DOHH2 (cell line): ENCODE measurements around the gene MBNL3.

Experiments
- H3F3A ChIP-seq: fragments of 200-600 bp; sonication (generic), shearing (Covaris generic); 2 replicates; pipeline ENCODE4 v1.6.0; 2016; ENCODE audit warnings: antibody characterized with exemption, mild to moderate bottlenecking; ENCODE audit not compliant: control insufficient read depth, insufficient read depth
- H3K27ac ChIP-seq: fragments of 200-600 bp; sonication (generic); 2 replicates; pipeline ENCODE4 v1.5.1; 2014; ENCODE audit warnings: low read depth, mild to moderate bottlenecking, low read length, moderate library complexity
- H3K27me3 ChIP-seq: fragments of 200-600 bp; sonication (generic); 2 replicates; pipeline ENCODE4 v1.6.1; 2014; ENCODE audit warnings: mild to moderate bottlenecking, low read length, mixed read lengths; ENCODE audit not compliant: control insufficient read depth
- H3K36me3 ChIP-seq: fragments of 200-600 bp; sonication (generic); 2 replicates; pipeline ENCODE4 v1.6.1; 2014; ENCODE audit warnings: mild to moderate bottlenecking, low read length, moderate library complexity, mixed read lengths; ENCODE audit not compliant: control insufficient read depth
- H3K4me1 ChIP-seq: fragments of 200-600 bp; sonication (generic); 2 replicates; pipeline ENCODE4 v1.6.1; 2014; ENCODE audit warnings: mild to moderate bottlenecking, low read length, mixed read lengths; ENCODE audit not compliant: control insufficient read depth
- H3K4me2 ChIP-seq: fragments of 200-600 bp; sonication (generic); 2 replicates; pipeline ENCODE4 v1.6.0; 2014; ENCODE audit warnings: mild to moderate bottlenecking, low read length, moderate library complexity
- H3K4me3 ChIP-seq: fragments of 200-600 bp; sonication (generic); 2 replicates; pipeline ENCODE4 v1.5.1; 2014; ENCODE audit warnings: mild to moderate bottlenecking, low read length, mixed read lengths
- H3K79me2 ChIP-seq: fragments of 200-600 bp; sonication (generic); 2 replicates; pipeline ENCODE4 v1.6.1; 2014; ENCODE audit warnings: mild to moderate bottlenecking, low read length, mixed read lengths; ENCODE audit not compliant: control insufficient read depth
- H3K9me2 ChIP-seq: fragments of 200-600 bp; sonication (generic); replicated peaks from 2 replicates; pipeline ENCODE4 v1.6.1; 2014; ENCODE audit warnings: mild to moderate bottlenecking, low read length, mixed read lengths; ENCODE audit not compliant: control insufficient read depth
- H3K9me3 ChIP-seq: fragments of 200-600 bp; sonication (generic); 2 replicates; pipeline ENCODE4 v1.6.1; 2014; ENCODE audit warnings: antibody characterized with exemption, low read length, mixed read lengths; ENCODE audit not compliant: control insufficient read depth, insufficient read depth
- H4K20me1 ChIP-seq: fragments of 200-600 bp; sonication (generic); 2 replicates; pipeline ENCODE4 v1.6.0; 2014; ENCODE audit warnings: low read depth, mild to moderate bottlenecking, antibody characterized with exemption, low read length, moderate library complexity; ENCODE audit not compliant: control insufficient read depth, insufficient read depth
- EZH2phosphoT487 ChIP-seq: fragments of 200-600 bp; sonication (generic); IDR thresholded peaks from 2 replicates; pipeline ENCODE4 v1.6.1; 2017; ENCODE audit warnings: borderline replicate concordance, mild to moderate bottlenecking, antibody characterized with exemption, low read length, moderate library complexity, mixed read lengths
- TF ChIP-seq, protein P1 (sequence below): fragments of 200-600 bp; sonication (generic); IDR thresholded peaks from one replicate; pipeline ENCODE4 v1.5.1; 2014; ENCODE audit warnings: antibody characterized with exemption, mild to moderate bottlenecking, low read depth, low read length; ENCODE audit not compliant: poor library complexity, severe bottlenecking

The MBNL3 gene

DNA sequence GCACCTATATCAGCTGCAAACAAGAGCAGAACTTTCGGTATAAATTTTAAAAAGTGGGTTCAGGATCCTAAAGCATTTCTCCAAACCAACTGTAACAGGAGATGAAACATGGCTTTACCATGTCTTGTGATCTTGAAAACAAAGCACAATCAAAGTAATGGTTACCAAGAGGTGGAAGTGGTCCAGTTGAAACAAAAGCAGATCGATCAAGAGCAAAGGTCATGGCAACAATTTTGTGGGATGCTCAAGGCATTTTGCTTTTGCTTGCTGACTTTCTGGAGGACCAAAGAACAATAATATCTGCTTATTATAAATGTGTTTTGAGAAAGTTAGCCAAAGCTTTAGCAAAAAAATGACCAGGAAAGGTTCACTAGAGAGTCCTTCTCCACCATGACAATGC is 152.7 kb downstream of the MBNL3 start:
- no peaks in the 10 kb centered on the region for H3K27me3 ChIP-seq
- TF ChIP-seq, protein P1, sequence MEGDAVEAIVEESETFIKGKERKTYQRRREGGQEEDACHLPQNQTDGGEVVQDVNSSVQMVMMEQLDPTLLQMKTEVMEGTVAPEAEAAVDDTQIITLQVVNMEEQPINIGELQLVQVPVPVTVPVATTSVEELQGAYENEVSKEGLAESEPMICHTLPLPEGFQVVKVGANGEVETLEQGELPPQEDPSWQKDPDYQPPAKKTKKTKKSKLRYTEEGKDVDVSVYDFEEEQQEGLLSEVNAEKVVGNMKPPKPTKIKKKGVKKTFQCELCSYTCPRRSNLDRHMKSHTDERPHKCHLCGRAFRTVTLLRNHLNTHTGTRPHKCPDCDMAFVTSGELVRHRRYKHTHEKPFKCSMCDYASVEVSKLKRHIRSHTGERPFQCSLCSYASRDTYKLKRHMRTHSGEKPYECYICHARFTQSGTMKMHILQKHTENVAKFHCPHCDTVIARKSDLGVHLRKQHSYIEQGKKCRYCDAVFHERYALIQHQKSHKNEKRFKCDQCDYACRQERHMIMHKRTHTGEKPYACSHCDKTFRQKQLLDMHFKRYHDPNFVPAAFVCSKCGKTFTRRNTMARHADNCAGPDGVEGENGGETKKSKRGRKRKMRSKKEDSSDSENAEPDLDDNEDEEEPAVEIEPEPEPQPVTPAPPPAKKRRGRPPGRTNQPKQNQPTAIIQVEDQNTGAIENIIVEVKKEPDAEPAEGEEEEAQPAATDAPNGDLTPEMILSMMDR = no peak
- TF ChIP-seq EZH2phosphoT487 = no peak
- no peaks in the 10 kb centered on the region for H4K20me1 ChIP-seq
- no peaks in the 10 kb centered on the region for H3K79me2 ChIP-seq
- no peak overlapping the region for H3K4me2 ChIP-seq
- no peaks in the 10 kb centered on the region for H3F3A ChIP-seq
- no peak overlapping the region for H3K4me3 ChIP-seq
- no peaks in the 10 kb centered on the region for H3K4me1 ChIP-seq
- H3K36me3 ChIP-seq = no peaks in the 10 kb centered on the region
- no peaks in the 10 kb centered on the region for H3K9me2 ChIP-seq
- H3K9me3 ChIP-seq = no peaks in the 10 kb centered on the region
- H3K27ac ChIP-seq = no peak overlapping the region

DNA sequence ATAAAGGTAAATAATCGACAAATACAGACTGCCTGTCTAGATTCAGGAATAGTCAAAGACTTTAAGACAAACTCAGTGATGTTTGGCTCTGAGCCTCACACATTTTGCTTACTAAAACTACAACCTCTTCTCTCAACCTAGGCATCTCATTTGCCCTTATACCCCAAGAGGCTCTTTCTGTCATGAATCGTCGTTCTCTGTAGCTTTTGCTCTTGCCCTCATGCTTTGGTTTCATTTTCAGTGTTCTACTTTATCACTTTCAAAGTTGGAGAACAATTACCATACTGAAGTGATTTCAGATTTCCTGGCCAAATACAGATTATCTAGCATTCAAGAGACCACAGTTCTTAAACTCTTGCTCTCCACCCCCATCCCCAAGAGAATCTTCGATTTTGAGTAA is 155.5 kb downstream of the MBNL3 start:
- no peak overlapping the region for H3K4me3 ChIP-seq
- no peak overlapping the region for H3K27ac ChIP-seq
- TF ChIP-seq, protein P1 = no peak
- TF ChIP-seq EZH2phosphoT487 = no peak
- H3K4me1 ChIP-seq = no peaks in the 10 kb centered on the region
- no peaks in the 10 kb centered on the region for H3K36me3 ChIP-seq
- H3K9me3 ChIP-seq = no peaks in the 10 kb centered on the region
- no peaks in the 10 kb centered on the region for H4K20me1 ChIP-seq
- H3K4me2 ChIP-seq = no peak overlapping the region
- H3K79me2 ChIP-seq = no peaks in the 10 kb centered on the region
- H3F3A ChIP-seq = no peaks in the 10 kb centered on the region
- no peaks in the 10 kb centered on the region for H3K27me3 ChIP-seq
- no peaks in the 10 kb centered on the region for H3K9me2 ChIP-seq

DNA sequence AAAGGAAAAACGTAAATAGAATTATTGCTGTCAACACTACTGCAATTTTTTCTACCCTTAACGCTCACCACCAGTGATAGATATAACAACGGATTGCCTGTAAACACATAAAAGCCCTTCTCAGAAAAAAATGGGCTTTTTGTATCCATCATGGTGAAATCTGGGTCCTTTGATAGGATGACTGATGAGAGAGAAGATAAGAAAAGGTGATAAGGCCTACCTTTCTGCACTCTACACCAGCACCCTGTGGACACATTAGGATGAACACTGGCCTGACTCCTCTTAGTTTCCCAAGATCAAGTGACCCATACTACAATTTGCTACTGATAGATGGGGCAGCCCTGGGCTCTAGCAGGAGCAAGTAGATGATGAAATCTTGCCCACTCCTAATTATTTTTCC is 157.3 kb downstream of the MBNL3 start:
- Histone ChIP-seq H3K9me3 (no peaks in the 10 kb centered on the region), H4K20me1 (no peaks in the 10 kb centered on the region), H3K9me2 (no peaks in the 10 kb centered on the region), H3K27me3 (no peaks in the 10 kb centered on the region), H3K79me2 (no peaks in the 10 kb centered on the region), H3K4me2 (no peak overlapping the region), H3K4me3 (no peak overlapping the region), H3K27ac (no peak overlapping the region), H3K36me3 (no peaks in the 10 kb centered on the region), H3F3A (no peaks in the 10 kb centered on the region), H3K4me1 (no peaks in the 10 kb centered on the region)
- TF ChIP-seq EZH2phosphoT487 = no peak
- TF ChIP-seq, protein P1 = no peak

DNA sequence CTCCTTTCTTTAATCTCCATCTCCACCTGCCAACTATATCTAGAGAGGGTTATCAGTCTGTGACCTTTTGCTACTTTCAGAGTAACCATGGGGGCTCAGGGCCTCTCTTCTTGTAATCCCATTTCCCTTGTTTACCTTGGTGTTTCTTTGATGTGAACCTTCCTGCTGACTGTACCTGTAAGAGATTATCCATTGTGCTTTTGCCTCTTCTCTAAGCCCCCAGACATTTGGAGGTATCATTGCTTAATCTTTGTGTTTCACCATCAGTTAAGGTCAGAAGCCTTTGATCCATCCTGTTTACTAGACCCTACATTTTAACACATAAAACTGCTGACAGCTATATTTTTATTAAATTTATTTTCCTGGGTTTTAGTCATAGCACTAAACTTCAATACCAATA is 157.8 kb downstream of the MBNL3 start:
- Histone ChIP-seq H3K79me2 (no peaks in the 10 kb centered on the region), H3K4me3 (no peak overlapping the region), H4K20me1 (no peaks in the 10 kb centered on the region), H3F3A (no peaks in the 10 kb centered on the region), H3K4me2 (no peak overlapping the region), H3K9me3 (no peaks in the 10 kb centered on the region), H3K9me2 (no peaks in the 10 kb centered on the region), H3K4me1 (no peaks in the 10 kb centered on the region), H3K27me3 (no peaks in the 10 kb centered on the region), H3K36me3 (no peaks in the 10 kb centered on the region), H3K27ac (no peak overlapping the region)
- TF ChIP-seq EZH2phosphoT487 = no peak
- TF ChIP-seq, protein P1 = no peak
